NCI-H146 treated with DMSO at 0.1 percent for 48 hours (cell line): ENCODE data around the gene TXNDC11.

Source experiments
- DNase-seq: peaks from one replicate; lab custom pipeline; 2025; ENCODE audit not compliant: unreplicated experiment; lab: John Stamatoyannopoulos, UW

The TXNDC11 gene

DNA sequence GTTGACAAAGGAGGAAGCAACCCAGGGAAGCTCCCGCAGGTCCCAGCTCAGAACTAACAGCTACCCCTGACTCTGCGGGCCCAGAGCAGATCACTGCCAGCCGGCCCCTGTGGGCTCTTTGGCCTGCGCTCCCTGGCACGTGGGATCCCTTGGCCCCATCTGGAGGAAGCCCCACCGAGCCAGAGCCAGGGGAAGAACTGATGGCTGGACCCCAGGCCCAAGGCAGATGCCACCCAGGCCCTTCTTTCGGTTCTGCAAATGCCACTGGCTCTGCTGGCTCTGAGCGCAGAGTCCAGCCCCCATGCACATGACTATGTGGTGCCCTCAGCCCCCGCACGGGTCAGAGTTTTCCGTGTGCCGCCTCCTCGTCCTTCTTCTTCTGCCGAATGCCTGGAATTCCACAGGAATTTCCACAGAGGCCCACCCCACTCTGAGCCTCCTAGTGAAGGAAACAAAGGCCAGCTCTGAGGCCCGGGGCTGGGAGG, 110.2 kb downstream of the TXNDC11 start:
- DNase-seq = no peak

DNA sequence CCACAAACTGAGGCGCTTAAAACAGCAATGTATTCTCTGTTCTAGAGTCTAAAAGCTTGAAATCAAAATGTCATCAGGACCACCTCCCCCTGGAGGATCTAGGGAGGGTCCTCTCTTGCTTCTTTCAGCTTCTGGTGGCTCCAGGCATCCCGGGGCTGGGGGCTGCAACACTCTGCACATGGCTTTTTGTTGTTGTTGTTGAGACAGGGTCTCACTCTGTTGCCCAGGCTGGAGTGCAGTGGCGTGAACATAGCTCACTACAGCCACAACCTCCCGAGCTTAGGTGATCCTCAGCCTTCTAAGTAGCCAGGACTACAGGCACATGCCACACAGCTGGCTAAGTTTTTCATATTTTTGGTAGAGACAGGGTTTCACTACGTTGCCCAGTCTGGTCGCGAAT, 111.4 kb downstream of the TXNDC11 start:
- DNase-seq = no peak

DNA sequence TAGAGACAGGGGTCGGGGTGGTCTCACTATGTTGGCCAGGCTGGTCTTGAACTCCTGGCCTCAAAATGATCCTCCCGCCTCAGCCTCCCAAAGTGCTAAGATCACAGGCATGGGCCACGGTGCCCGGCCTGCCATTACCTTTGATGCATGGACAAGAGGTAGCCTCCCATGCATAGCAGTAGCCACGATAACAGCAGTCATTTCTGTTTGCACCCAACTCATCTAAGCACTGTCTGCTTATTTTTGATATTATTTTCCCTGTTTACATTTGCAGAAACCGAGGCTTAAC, 111.9 kb downstream of the TXNDC11 start:
- no peak for DNase-seq

DNA sequence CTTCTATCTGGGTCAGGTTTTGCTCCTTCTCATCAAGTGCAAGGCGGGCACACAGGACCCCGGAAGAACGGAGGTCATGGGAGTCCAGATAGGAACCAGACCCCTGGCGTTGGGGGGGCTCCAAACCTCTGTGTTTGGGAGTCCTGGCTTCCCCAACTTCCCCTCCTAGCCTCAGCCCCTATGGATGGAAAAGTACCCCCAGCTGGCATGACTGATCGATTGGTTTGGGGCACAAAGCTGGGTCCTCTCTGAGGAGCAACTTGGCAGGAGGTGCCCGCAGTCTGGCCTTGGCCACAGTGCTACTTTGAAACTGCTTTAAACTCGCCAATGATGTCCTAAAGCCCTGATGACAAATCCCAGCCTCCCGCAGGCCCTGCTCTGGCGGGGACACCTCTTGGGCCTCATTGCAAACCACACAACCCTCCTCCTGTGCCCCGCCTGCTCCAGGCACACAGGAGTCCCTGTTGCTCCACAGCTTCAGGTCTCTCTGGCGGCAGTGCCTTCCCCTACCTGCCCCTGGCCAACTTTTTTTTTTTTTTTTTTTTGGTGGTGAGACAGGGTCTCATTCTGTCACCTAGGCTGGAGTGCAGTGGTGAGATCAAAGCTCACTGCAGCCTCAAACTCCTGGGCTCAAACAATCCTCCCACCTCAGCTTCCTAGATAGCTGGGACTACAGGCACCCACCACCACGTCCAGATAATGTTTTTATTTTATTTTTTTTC, 112.5 kb downstream of the TXNDC11 start:
- no peak for DNase-seq
